ENCODE results near the gene RABGAP1. TPM values are rescaled to one million over a fixed set of nuclear protein-coding genes. Genes with fewer than 3 reads are reported as not detected.

The RABGAP1 gene
- total and polyA plus RNA-seq, 7 donors = 15.5 to 57.9 (median 33.6) TPM

GRCh38 chr9:122948313-122948712, 7.5 kb downstream of the RABGAP1 start:
- Histone ChIP-seq H3K27ac (no peak overlapping the region), H3K4me1 (peaks cover 12% of the 10 kb centered on the region), H3K27me3 (ENCODE audit: insufficient read depth in 3 of 3, low read length in 2 of 3) (no peaks in the 10 kb centered on the region), H3K9me3 (no peaks in the 10 kb centered on the region), H3K4me3 (no peak overlapping the region), H3K36me3 (ENCODE audit: insufficient read depth in 1 of 2, low read depth in 1 of 2) (peaks cover 0 to 8% of the 10 kb centered on the region in 2 donors)
- intact Hi-C loops (cut with DNase I) = no loop called here
- WGBS, 3 donors = 82 to 95% (median 86%) methylated on average over 3 of the region's 3 CpGs
- TF ChIP-seq, protein P1, sequence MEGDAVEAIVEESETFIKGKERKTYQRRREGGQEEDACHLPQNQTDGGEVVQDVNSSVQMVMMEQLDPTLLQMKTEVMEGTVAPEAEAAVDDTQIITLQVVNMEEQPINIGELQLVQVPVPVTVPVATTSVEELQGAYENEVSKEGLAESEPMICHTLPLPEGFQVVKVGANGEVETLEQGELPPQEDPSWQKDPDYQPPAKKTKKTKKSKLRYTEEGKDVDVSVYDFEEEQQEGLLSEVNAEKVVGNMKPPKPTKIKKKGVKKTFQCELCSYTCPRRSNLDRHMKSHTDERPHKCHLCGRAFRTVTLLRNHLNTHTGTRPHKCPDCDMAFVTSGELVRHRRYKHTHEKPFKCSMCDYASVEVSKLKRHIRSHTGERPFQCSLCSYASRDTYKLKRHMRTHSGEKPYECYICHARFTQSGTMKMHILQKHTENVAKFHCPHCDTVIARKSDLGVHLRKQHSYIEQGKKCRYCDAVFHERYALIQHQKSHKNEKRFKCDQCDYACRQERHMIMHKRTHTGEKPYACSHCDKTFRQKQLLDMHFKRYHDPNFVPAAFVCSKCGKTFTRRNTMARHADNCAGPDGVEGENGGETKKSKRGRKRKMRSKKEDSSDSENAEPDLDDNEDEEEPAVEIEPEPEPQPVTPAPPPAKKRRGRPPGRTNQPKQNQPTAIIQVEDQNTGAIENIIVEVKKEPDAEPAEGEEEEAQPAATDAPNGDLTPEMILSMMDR (IDR thresholded peaks at IDR 0.05) = no peak
- no peak for ATAC-seq
- DNase-seq = no peak

DNA sequence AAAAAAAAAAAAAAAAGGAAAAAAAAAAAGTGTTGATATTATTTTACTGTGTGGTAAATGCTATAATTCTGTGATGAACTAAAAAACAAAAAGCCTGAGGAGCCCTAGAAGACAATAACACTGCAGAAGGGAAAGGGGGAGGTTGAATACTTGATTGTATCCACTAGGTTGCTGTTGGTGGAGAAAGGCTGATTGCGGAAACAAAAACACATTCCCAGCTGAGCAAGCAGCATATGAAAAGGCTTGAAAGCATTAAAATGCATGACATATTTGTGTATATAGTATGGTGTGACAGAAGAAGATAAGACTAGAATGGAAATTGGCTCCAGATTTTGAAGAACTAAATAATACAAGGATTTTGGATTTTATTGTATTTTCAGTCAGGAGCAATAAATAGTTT, 8.9 kb downstream of the RABGAP1 start:
- intact Hi-C loops (cut with DNase I) = no loop called here
- peaks cover 12% of the 10 kb centered on the region for H3K4me1 ChIP-seq

GRCh38 chr9:122950263-122950662, 9.4 kb downstream of the RABGAP1 start:
- ATAC-seq (no peak), DNase-seq (no peak)
- Histone ChIP-seq H3K36me3 (ENCODE audit: insufficient read depth in 1 of 2, low read depth in 1 of 2) (peaks cover 0 to 4% of the 10 kb centered on the region in 2 donors), H3K27me3 (ENCODE audit: insufficient read depth in 3 of 3, low read length in 2 of 3) (no peaks in the 10 kb centered on the region), H3K4me3 (no peak overlapping the region), H3K9me3 (no peaks in the 10 kb centered on the region), H3K4me1 (peaks cover 12% of the 10 kb centered on the region), H3K27ac (no peak overlapping the region)
- TF ChIP-seq, protein P1 (IDR thresholded peaks at IDR 0.05) = no peak
- 89 to 97% (median 90%) methylated on average over 3 of the region's 3 CpGs for WGBS, 3 donors
- intact Hi-C loops (cut with DNase I) = no loop called here

More for the DNA sequence above, 8.9 kb downstream of the RABGAP1 start:
- WGBS, 3 donors = 97 to 98% (median 97%) methylated on average over 1 of the region's 1 CpG
- no peak overlapping the region for H3K27ac ChIP-seq
- ATAC-seq (no peak), DNase-seq (no peak)
- H3K9me3 ChIP-seq = no peaks in the 10 kb centered on the region
- H3K36me3 ChIP-seq (ENCODE audit: insufficient read depth in 1 of 2, low read depth in 1 of 2) = peaks cover 0 to 4% of the 10 kb centered on the region in 2 donors
- TF ChIP-seq, protein P1 (IDR thresholded peaks at IDR 0.05) = no peak
- H3K4me3 ChIP-seq = no peak overlapping the region
- H3K27me3 ChIP-seq (ENCODE audit: insufficient read depth in 3 of 3, low read length in 2 of 3) = no peaks in the 10 kb centered on the region

GRCh38 chr9:122951056-122951455, 10.2 kb downstream of the RABGAP1 start:
- no peak overlapping the region for H3K4me3 ChIP-seq
- WGBS, 3 donors = 87 to 95% (median 93%) methylated on average over 1 of the region's 1 CpG
- intact Hi-C loops (cut with DNase I) = no loop called here
- no peaks in the 10 kb centered on the region for H3K27me3 ChIP-seq (ENCODE audit: insufficient read depth in 3 of 3, low read length in 2 of 3)
- no peaks in the 10 kb centered on the region for H3K9me3 ChIP-seq
- ATAC-seq = no peak
- TF ChIP-seq, protein P1 (IDR thresholded peaks at IDR 0.05) = no peak
- H3K36me3 ChIP-seq (ENCODE audit: insufficient read depth in 1 of 2, low read depth in 1 of 2) = peaks cover 0 to under 1% of the 10 kb centered on the region in 2 donors
- no peak overlapping the region for H3K27ac ChIP-seq
- no peak for DNase-seq
- peaks cover 6% of the 10 kb centered on the region for H3K4me1 ChIP-seq

DNA sequence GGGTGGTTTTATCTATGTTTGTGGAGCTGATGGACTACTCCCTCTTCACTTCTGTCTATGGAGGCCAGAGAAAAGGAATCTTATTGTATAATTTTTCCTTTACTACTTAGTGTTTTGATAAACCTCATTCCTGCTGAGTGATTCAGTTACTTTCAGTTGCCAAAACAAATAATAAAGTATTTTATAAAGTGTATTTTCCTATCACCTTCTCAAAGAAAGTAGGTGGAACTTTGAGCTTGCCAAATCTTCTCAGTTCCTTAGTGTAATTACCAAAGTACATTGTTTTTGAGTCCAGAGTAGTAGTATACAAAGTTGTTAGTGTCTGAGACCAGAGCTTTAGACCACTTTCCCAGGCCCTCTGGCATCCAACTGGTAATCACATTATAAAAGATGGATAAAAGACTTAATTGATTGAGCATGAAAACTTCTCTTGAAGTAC, 13.5 kb downstream of the RABGAP1 start:
- Histone ChIP-seq H3K4me1 (no peaks in the 10 kb centered on the region), H3K27me3 (ENCODE audit: insufficient read depth in 3 of 3, low read length in 2 of 3) (no peaks in the 10 kb centered on the region), H3K9me3 (no peaks in the 10 kb centered on the region), H3K36me3 (ENCODE audit: insufficient read depth in 1 of 2, low read depth in 1 of 2) (peaks cover 0 to under 1% of the 10 kb centered on the region in 2 donors), H3K4me3 (no peak overlapping the region), H3K27ac (no peak overlapping the region)
- TF ChIP-seq, protein P1 (IDR thresholded peaks at IDR 0.05) = no peak
- DNase-seq (no peak), ATAC-seq (no peak)
- intact Hi-C loops (cut with DNase I) = no loop called here
